ENCODE data around the gene PRKCQ. TPM values are rescaled to one million over a fixed set of nuclear protein-coding genes. Genes with fewer than 3 reads are reported as not detected.

The PRKCQ gene
- total and polyA plus RNA-seq, 2 of the 8 experiments (the other 6 are each of a cell fraction or from before 2014, with no cell fraction given) = 9.1 to 22.6 TPM

- Histone ChIP-seq H3K56ac (replicated peaks; ENCODE audit: insufficient read length, low read depth, low read length) (no peak overlapping the region), H3K18ac (ENCODE audit: extremely low read depth, low read length) (no peak overlapping the region), H3K79me2 (ENCODE audit: control insufficient read depth in 1 of 2, insufficient read depth in 2 of 2, low read length in 2 of 2) (no peaks in the 10 kb centered on the region), H3K79me1 (ENCODE audit: low read depth, low read length) (no peaks in the 10 kb centered on the region; the same call in 1 of the 2 replicates), H3K23me2 (ENCODE audit: low read depth, low read length) (no peaks in the 10 kb centered on the region; the same call in 1 of the 2 replicates), H3K4me2 (ENCODE audit: insufficient read depth in 1 of 2, low read depth in 2 of 2, low read length in 2 of 2) (no peak overlapping the region), H3K4me3 (ENCODE audit: extremely low read depth in 1 of 4, insufficient read depth in 2 of 4, low read depth in 3 of 4, low read length in 4 of 4) (no peak overlapping the region), H3K14ac (ENCODE audit: insufficient read length) (no peak overlapping the region), H3K36me3 (ENCODE audit: control insufficient read depth in 2 of 4, insufficient read depth in 4 of 4, low read length in 3 of 4) (no peaks in the 10 kb centered on the region), H3K4me1 (replicated peaks in 1 of 4; ENCODE audit: control insufficient read depth in 3 of 4, insufficient read depth in 4 of 4, low read length in 3 of 4) (peaks cover 0 to 4% (median 2%) of the 10 kb centered on the region in 4 experiments; a peak in 3 of 7 replicates), H3K27me3 (replicated peaks in 1 of 4; ENCODE audit: control insufficient read depth in 3 of 4, extremely low read depth in 1 of 4, insufficient read depth in 3 of 4, low read length in 3 of 4) (no peaks in the 10 kb centered on the region), H2BK120ac (replicated peaks; ENCODE audit: low read depth, low read length) (no peak overlapping the region), H3K4ac (replicated peaks; ENCODE audit: insufficient read length, low read depth, low read length) (no peak overlapping the region), H4K20me1 (replicated peaks in 1 of 2; ENCODE audit: control insufficient read depth in 1 of 2, insufficient read depth in 2 of 2, low read length in 2 of 2) (no peaks in the 10 kb centered on the region), H4K5ac (ENCODE audit: insufficient read length, low read depth, low read length) (no peak overlapping the region), H3K23ac (ENCODE audit: insufficient read length) (no peak overlapping the region), H3K27ac (ENCODE audit: low read depth, low read length) (no peak overlapping the region), H4K8ac (ENCODE audit: extremely low read depth, insufficient read depth, low read length) (0 out of 2 replicates have a peak overlapping the region, but pooled peaks have one; percentile 57), H2AFZ (ENCODE audit: low read length) (no peak overlapping the region), H2BK12ac (ENCODE audit: low read depth, low read length) (no peak overlapping the region), H2AK5ac (ENCODE audit: low read depth, low read length) (no peak overlapping the region), H3K9ac (replicated peaks in 1 of 4; ENCODE audit: extremely low read depth in 1 of 4, low read depth in 3 of 4, low read length in 3 of 4) (no peak overlapping the region), H2BK5ac (ENCODE audit: low read depth, low read length) (no peak overlapping the region), H2BK20ac (ENCODE audit: low read length) (no peak overlapping the region), H3K9me3 (ENCODE audit: insufficient read depth in 2 of 2, low read depth in 1 of 2, low read length in 1 of 2) (no peaks in the 10 kb centered on the region), H4K91ac (replicated peaks; ENCODE audit: insufficient read length, low read length) (no peak overlapping the region), H2BK15ac (ENCODE audit: low read length) (no peak overlapping the region)
- TF ChIP-seq EGR1 (IDR thresholded peaks at IDR 0.05; ENCODE audit: borderline replicate concordance, low read depth, low read length) (no peak), CEBPB (IDR thresholded peaks at IDR 0.05; ENCODE audit: low read depth, low read length) (no peak), ASH2L (IDR thresholded peaks at IDR 0.05; ENCODE audit: low read length) (no peak), SUZ12 (IDR thresholded peaks at IDR 0.05; ENCODE audit: low read length) (no peak), NRF1 (IDR thresholded peaks at IDR 0.05; ENCODE audit: low read depth, low read length) (no peak), TEAD4 (IDR thresholded peaks at IDR 0.05; ENCODE audit: low read depth, low read length) (no peak), HDAC6 (IDR thresholded peaks at IDR 0.05; ENCODE audit: low read depth, low read length) (no peak), NANOG (IDR thresholded peaks at IDR 0.05; ENCODE audit: insufficient read depth, low read depth, low read length, poor library complexity, severe bottlenecking) (no peak), CREB1 (IDR thresholded peaks at IDR 0.05) (no peak), ZNF274 (IDR thresholded peaks at IDR 0.05; ENCODE audit: borderline replicate concordance, extremely low read depth, low read length) (no peak), JUN (IDR thresholded peaks at IDR 0.05; ENCODE audit: low read depth, low read length) (no peak), GTF2F1 (IDR thresholded peaks at IDR 0.05; ENCODE audit: borderline replicate concordance, low read depth, low read length) (no peak)
- TF ChIP-seq, protein P1, sequence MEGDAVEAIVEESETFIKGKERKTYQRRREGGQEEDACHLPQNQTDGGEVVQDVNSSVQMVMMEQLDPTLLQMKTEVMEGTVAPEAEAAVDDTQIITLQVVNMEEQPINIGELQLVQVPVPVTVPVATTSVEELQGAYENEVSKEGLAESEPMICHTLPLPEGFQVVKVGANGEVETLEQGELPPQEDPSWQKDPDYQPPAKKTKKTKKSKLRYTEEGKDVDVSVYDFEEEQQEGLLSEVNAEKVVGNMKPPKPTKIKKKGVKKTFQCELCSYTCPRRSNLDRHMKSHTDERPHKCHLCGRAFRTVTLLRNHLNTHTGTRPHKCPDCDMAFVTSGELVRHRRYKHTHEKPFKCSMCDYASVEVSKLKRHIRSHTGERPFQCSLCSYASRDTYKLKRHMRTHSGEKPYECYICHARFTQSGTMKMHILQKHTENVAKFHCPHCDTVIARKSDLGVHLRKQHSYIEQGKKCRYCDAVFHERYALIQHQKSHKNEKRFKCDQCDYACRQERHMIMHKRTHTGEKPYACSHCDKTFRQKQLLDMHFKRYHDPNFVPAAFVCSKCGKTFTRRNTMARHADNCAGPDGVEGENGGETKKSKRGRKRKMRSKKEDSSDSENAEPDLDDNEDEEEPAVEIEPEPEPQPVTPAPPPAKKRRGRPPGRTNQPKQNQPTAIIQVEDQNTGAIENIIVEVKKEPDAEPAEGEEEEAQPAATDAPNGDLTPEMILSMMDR (IDR thresholded peaks at IDR 0.05; ENCODE audit: control extremely low read depth in 1 of 3, insufficient read depth in 1 of 3, low read depth in 1 of 3, low read length in 3 of 3) = no peak
- FAIRE-seq = no peak
- ChIA-PET POLR2A (ENCODE audit: partially characterized antibody) (no interaction called here), CTCF (ENCODE audit: partially characterized antibody) (interaction anchor here (2.8 kb wide), 1 partner anchor 8 kb away, joined by 9 read pairs; no protein-coding TSS in a partner anchor)
- no peak for DNase-seq (ENCODE audit: low read depth in 1 of 2, low spot score in 2 of 2)
- 94% methylated on average over 3 of the region's 3 CpGs; no CpG with 5 or more reads in 1 of the 2 experiments for WGBS, 2 experiments (ENCODE audit: extremely low coverage in 1 of 2, insufficient coverage in 1 of 2, insufficient read length in 1 of 2, insufficient replicate concordance in 2 of 2, low coverage in 1 of 2, low lambda C conversion rate in 2 of 2, missing lambda C conversion rate in 1 of 2)
These were observed 44.0 kb downstream of the PRKCQ start for GRCh38 chr10:6536102-6536501.
